K562 (cell line): ENCODE data around the gene PBXIP1. TPM values are rescaled to one million over a fixed set of nuclear protein-coding genes. Genes with fewer than 3 reads are reported as not detected.

Experiments used
- CGGBP1 ChIP-seq: fragments of 250-450 bp; sonication (Bioruptor Pico); IDR thresholded peaks from 2 replicates; pipeline ENCODE4 v1.9.0; 2021; ENCODE audit warnings: mild to moderate bottlenecking
- HLTF ChIP-seq: fragments of 450-650 bp; IDR thresholded peaks from 2 replicates; pipeline ENCODE4 v1.6.1; 2016
- HNRNPK ChIP-seq: fragments of 200-400 bp; formaldehyde crosslinking; IDR thresholded peaks from one replicate; pipeline ENCODE4 v1.6.1; 2018; ENCODE audit warnings: mild to moderate bottlenecking, low read depth, low read length; ENCODE audit not compliant: poor library complexity, severe bottlenecking
- JUND ChIP-seq, 2 experiments: IDR thresholded peaks; 2 replicates in 1 of 2; 3 replicates in 1 of 2; pipeline ENCODE4 v1.6.1; 2011; ENCODE audit warnings: borderline replicate concordance in 2 of 2, low read depth in 2 of 2, low read length in 2 of 2, improper control_type of control experiment in 1 of 2, missing biosample characterization in 1 of 2, missing genetic modification characterization in 1 of 2, missing genetic modification reagents in 1 of 2
- KAT2B ChIP-seq: IDR thresholded peaks from one replicate; pipeline ENCODE4 v1.6.1; 2012; ENCODE audit warnings: low read depth, mild to moderate bottlenecking, control low read depth, inconsistent platforms, low read length, moderate library complexity
- KDM1A ChIP-seq, 2 experiments: fragments of 450-650 bp; IDR thresholded peaks; 2 replicates each; pipeline ENCODE4 v1.6.1; 2016; ENCODE audit warnings: mild to moderate bottlenecking in 2 of 2
- NCOA2 ChIP-seq, 2 experiments: fragments of 450-650 bp; IDR thresholded peaks; 2 replicates each; pipeline ENCODE4 v1.6.1; 2018; ENCODE audit warnings: mild to moderate bottlenecking in 2 of 2, moderate library complexity in 1 of 2; ENCODE audit not compliant: partially characterized antibody in 2 of 2
- PHB2 ChIP-seq: fragments of 450-650 bp; IDR thresholded peaks from 2 replicates; pipeline ENCODE4 v1.6.1; 2017; ENCODE audit warnings: low read depth
- PML ChIP-seq: IDR thresholded peaks from 2 replicates; pipeline ENCODE4 v1.6.1; 2012; ENCODE audit warnings: low read length, inconsistent platforms
- POLR3A ChIP-seq: IDR thresholded peaks from 2 replicates; pipeline ENCODE4 v1.6.1; 2011; ENCODE audit warnings: borderline replicate concordance, mild to moderate bottlenecking, moderate library complexity; ENCODE audit not compliant: insufficient read length, insufficient read depth; ENCODE audit errors: extremely low read depth
- PTBP1 ChIP-seq: fragments of 200-400 bp; formaldehyde crosslinking; IDR thresholded peaks from 2 replicates; pipeline ENCODE4 v1.6.1; 2017; ENCODE audit warnings: low read depth, low read length
- RAD21 ChIP-seq, 2 experiments: fragments of 250-450 bp in 1 of 2; fragments of 450-650 bp in 1 of 2; sonication (Bioruptor Pico) in 1 of 2; formaldehyde crosslinking in 1 of 2; IDR thresholded peaks in 1 of 2; conservative IDR thresholded peaks in 1 of 2; 2 replicates each; pipeline versions ENCODE4 v1.4.0 to v1.8.0; 2020 to 2022; ENCODE audit warnings: mild to moderate bottlenecking in 2 of 2, moderate library complexity in 1 of 2
- RBM22 ChIP-seq: fragments of 200-400 bp; formaldehyde crosslinking; IDR thresholded peaks from 2 replicates; pipeline ENCODE4 v1.6.1; 2018; ENCODE audit warnings: low read length, low read depth; ENCODE audit not compliant: poor library complexity, severe bottlenecking
- SRF ChIP-seq, 2 experiments: fragments of 250-450, 450-650 bp in 1 of 2; sonication (Bioruptor Pico) in 1 of 2; sonication (generic) in 1 of 2; formaldehyde crosslinking; IDR thresholded peaks; 2 replicates each; pipeline versions ENCODE4 v1.5.0 to v1.5.1; 2020 to 2022; ENCODE audit warnings: mild to moderate bottlenecking in 1 of 2, missing genetic modification reagents in 1 of 2
- STAT5B ChIP-seq: fragments of 250-450 bp; sonication (Bioruptor Pico); IDR thresholded peaks from 2 replicates; pipeline ENCODE4 v1.8.0; 2021; ENCODE audit warnings: mild to moderate bottlenecking, inconsistent platforms
- U2AF1 ChIP-seq: fragments of 200-400 bp; formaldehyde crosslinking; optimal IDR thresholded peaks from 2 replicates; pipeline ENCODE3; 2017; ENCODE audit warnings: mild to moderate bottlenecking, low read depth, low read length, moderate library complexity
- ZEB2 ChIP-seq: fragments of 450-650 bp; IDR thresholded peaks from 2 replicates; pipeline ENCODE4 v1.6.1; 2016
- ZKSCAN8 ChIP-seq: fragments of 200-800 bp; sonication (Bioruptor generic); IDR thresholded peaks from 2 replicates; pipeline ENCODE4 v1.6.1; 2016; ENCODE audit warnings: missing genetic modification characterization, missing compliant biosample characterization
- ZNF143 ChIP-seq: sonication (generic); formaldehyde crosslinking; IDR thresholded peaks from 2 replicates; pipeline ENCODE4 v1.9.0; 2022; ENCODE audit warnings: mild to moderate bottlenecking, missing genetic modification reagents
- ZNF232 ChIP-seq: sonication (generic); formaldehyde crosslinking; IDR thresholded peaks from 2 replicates; pipeline ENCODE4 v1.8.0; 2022; ENCODE audit warnings: mild to moderate bottlenecking, missing genetic modification reagents
- ZNF347 ChIP-seq: fragments of 450-650 bp; formaldehyde crosslinking; IDR thresholded peaks from 2 replicates; pipeline ENCODE4 v1.4.0; 2020; ENCODE audit warnings: low read depth, mild to moderate bottlenecking, moderate library complexity
- ZNF354B ChIP-seq: fragments of 250-450 bp; sonication (Bioruptor Pico); IDR thresholded peaks from 2 replicates; pipeline ENCODE4 v1.4.0; 2020
- ZNF79 ChIP-seq: fragments of 250-450 bp; sonication (Bioruptor Pico); IDR thresholded peaks from 2 replicates; pipeline ENCODE4 v1.4.0; 2020; ENCODE audit warnings: low read depth, mild to moderate bottlenecking, moderate library complexity
- polyA plus RNA-seq, 8 experiments: library from polyadenylated mRNA; depleted of rRNA in 4 of 8; stranded (reverse) in 5 of 8; unstranded in 3 of 8; fragments of >200 nt; fragmentation: Nextera tagmentation in 2 of 8; fragmentation: Illumina TruSeq in 1 of 8; extraction: Ambion mirVana in 2 of 8; extraction: Trizol in 1 of 8; gene quantifications; 2 replicates each; pipeline versions ENCODE4 v1.2.1 to v1.2.3, GENCODE V29; 2011 to 2014; ENCODE audit warnings: inconsistent platforms in 1 of 8, missing spikeins in 1 of 8
- total RNA-seq, 7 experiments: library from RNA; depleted of rRNA in 6 of 7; stranded (reverse); fragments of >200 nt in 6 of 7; fragmentation: Illumina TruSeq in 2 of 7; extraction: Trizol in 2 of 7; gene quantifications; 2 replicates each; pipeline versions ENCODE4 v1.2.1 to v1.2.3, GENCODE V29; 2011 to 2021; ENCODE audit warnings: low replicate concordance in 1 of 7
- TF ChIP-seq, protein P1 (sequence below): fragments of 150-350 bp; conservative IDR thresholded peaks from 2 replicates; pipeline ENCODE4 v1.6.1; 2014; ENCODE audit warnings: low read length
- TF ChIP-seq, protein P2 (sequence below): sonication (generic); IDR thresholded peaks from 2 replicates; pipeline ENCODE4 v1.6.1; 2016

The PBXIP1 gene
- total and polyA plus RNA-seq, 9 of the 15 experiments (the other 6 are each of a cell fraction or from before 2014, with no cell fraction given), result 0.13 to 8.3 (median 5.8) TPM

- TF ChIP-seq KDM1A (IDR thresholded peaks at IDR 0.05) (peak; percentile 40 to 76; a peak in 3 of 4 replicates), ZNF232 (CRISPR knock-in tag) (no peak), KAT2B (no peak), ZNF143 (CRISPR knock-in tag) (no peak), ZNF79 (no peak), HLTF (no peak), ZEB2 (peak; percentile 57; the same call in 1 of the 2 replicates), PML (peak; percentile 2; the same call in 1 of the 2 replicates), ZNF354B (CRISPR knock-in tag) (no peak), ZNF347 (CRISPR knock-in tag) (no peak), RAD21 (CRISPR knock-in tag; conservative IDR thresholded peaks at IDR 0.05 in 1 of 2, IDR thresholded peaks at IDR 0.05 in 1 of 2) (peak in 1 of 2 experiments; percentile 30; a peak in 2 of 4 replicates), U2AF1 (no peak), POLR3A (no peak), SRF (CRISPR knock-in tag; IDR thresholded peaks at IDR 0.05) (no peak), CGGBP1 (CRISPR knock-in tag) (no peak), RBM22 (no peak), NCOA2 (IDR thresholded peaks at IDR 0.05; ENCODE audit: partially characterized antibody in 2 of 2) (no peak), STAT5B (CRISPR knock-in tag) (no peak), ZKSCAN8 (CRISPR knock-in tag) (no peak), PHB2 (0 out of 2 replicates have a peak, but pooled peaks have one; percentile 12), PTBP1 (no peak), JUND (IDR thresholded peaks at IDR 0.05; ENCODE audit: borderline replicate concordance, low read depth, low read length) (peak; percentile 89), JUND (tag; IDR thresholded peaks at IDR 0.05; ENCODE audit: borderline replicate concordance, low read depth, low read length) (no peak), HNRNPK (no peak)
- TF ChIP-seq, protein P1, sequence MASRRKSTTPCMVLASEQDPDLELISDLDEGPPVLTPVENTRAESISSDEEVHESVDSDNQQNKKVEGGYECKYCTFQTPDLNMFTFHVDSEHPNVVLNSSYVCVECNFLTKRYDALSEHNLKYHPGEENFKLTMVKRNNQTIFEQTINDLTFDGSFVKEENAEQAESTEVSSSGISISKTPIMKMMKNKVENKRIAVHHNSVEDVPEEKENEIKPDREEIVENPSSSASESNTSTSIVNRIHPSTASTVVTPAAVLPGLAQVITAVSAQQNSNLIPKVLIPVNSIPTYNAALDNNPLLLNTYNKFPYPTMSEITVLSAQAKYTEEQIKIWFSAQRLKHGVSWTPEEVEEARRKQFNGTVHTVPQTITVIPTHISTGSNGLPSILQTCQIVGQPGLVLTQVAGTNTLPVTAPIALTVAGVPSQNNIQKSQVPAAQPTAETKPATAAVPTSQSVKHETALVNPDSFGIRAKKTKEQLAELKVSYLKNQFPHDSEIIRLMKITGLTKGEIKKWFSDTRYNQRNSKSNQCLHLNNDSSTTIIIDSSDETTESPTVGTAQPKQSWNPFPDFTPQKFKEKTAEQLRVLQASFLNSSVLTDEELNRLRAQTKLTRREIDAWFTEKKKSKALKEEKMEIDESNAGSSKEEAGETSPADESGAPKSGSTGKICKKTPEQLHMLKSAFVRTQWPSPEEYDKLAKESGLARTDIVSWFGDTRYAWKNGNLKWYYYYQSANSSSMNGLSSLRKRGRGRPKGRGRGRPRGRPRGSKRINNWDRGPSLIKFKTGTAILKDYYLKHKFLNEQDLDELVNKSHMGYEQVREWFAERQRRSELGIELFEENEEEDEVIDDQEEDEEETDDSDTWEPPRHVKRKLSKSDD, result no peak
- TF ChIP-seq, protein P2, sequence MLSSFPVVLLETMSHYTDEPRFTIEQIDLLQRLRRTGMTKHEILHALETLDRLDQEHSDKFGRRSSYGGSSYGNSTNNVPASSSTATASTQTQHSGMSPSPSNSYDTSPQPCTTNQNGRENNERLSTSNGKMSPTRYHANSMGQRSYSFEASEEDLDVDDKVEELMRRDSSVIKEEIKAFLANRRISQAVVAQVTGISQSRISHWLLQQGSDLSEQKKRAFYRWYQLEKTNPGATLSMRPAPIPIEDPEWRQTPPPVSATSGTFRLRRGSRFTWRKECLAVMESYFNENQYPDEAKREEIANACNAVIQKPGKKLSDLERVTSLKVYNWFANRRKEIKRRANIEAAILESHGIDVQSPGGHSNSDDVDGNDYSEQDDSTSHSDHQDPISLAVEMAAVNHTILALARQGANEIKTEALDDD, result no peak
These were observed 18.6 kb downstream of the PBXIP1 start (continued) for GRCh38 chr1:154937085-154937987.
